ENCODE data around the gene FRAS1.

- TF ChIP-seq CTCF (IDR thresholded peaks at IDR 0.05) (no peak), NFE2L1 (CRISPR knock-in tag; IDR thresholded peaks at IDR 0.05) (no peak), ATF6 (CRISPR knock-in tag; IDR thresholded peaks at IDR 0.05) (no peak), ZNF232 (CRISPR knock-in tag; IDR thresholded peaks at IDR 0.05) (no peak), ETV6 (CRISPR knock-in tag; IDR thresholded peaks at IDR 0.05) (no peak), ZNF423 (CRISPR knock-in tag; IDR thresholded peaks at IDR 0.05) (no peak), CBFB (CRISPR knock-in tag; IDR thresholded peaks at IDR 0.05; ENCODE audit: low read depth) (no peak)
These were observed 461.4 kb downstream of the FRAS1 start for GRCh38 chr4:78518561-78518960.

Measured in WTC11 (cell line).